Measurements from ENCODE around the gene KIF5C. TPM values are rescaled to one million over a fixed set of nuclear protein-coding genes. Genes with fewer than 3 reads are reported as not detected.

Gene KIF5C
- polyA plus RNA-seq, 1 donor (not counting 4 experiments of a cell fraction or from before 2014, with no cell fraction given), result 0.03 TPM

- H3K4me1 ChIP-seq (ENCODE audit: control insufficient read depth, extremely low read depth, insufficient read depth, low read length), result no peaks in the 10 kb centered on the region
- FAIRE-seq (no peak), DNase-seq (ENCODE audit: low read depth, low spot score) (no peak)
- H3K27ac ChIP-seq (ENCODE audit: control insufficient read depth, insufficient read depth, low read length), result no peak overlapping the region
- no peaks in the 10 kb centered on the region for H4K20me1 ChIP-seq (ENCODE audit: control insufficient read depth, extremely low read depth, insufficient read depth, low read length)
- no peak for TF ChIP-seq EZH2 (IDR thresholded peaks at IDR 0.05; ENCODE audit: low read length)
- TF ChIP-seq CTCF (optimal IDR thresholded peaks at IDR 0.05 in 1 of 3, IDR thresholded peaks at IDR 0.05 in 1 of 3, conservative IDR thresholded peaks at IDR 0.05 in 1 of 3; ENCODE audit: extremely low read depth in 1 of 3, insufficient read depth in 2 of 3, low read length in 3 of 3), result no peak
- H3K9me1 ChIP-seq (ENCODE audit: control insufficient read depth, extremely low read depth, insufficient read depth, low read length), result no peaks in the 10 kb centered on the region
- no peaks in the 10 kb centered on the region for H3K9me3 ChIP-seq (ENCODE audit: control insufficient read depth, low read depth, low read length)
- no peaks in the 10 kb centered on the region for H3K27me3 ChIP-seq (ENCODE audit: control insufficient read depth, extremely low read depth, insufficient read depth, low read length)
- H2AFZ ChIP-seq (ENCODE audit: control insufficient read depth, low read length), result no peak overlapping the region
- no peaks in the 10 kb centered on the region for H3K79me2 ChIP-seq (ENCODE audit: control insufficient read depth, insufficient read depth, low read length)
- no peak overlapping the region for H3K4me2 ChIP-seq (ENCODE audit: control insufficient read depth, extremely low read depth, insufficient read depth, low read depth, low read length)
- H3K4me3 ChIP-seq (ENCODE audit: control insufficient read depth in 2 of 3, extremely low read depth in 1 of 3, insufficient read depth in 2 of 3, low read depth in 1 of 3, low read length in 3 of 3), result no peak overlapping the region
- no peak overlapping the region for H3K9ac ChIP-seq (ENCODE audit: control insufficient read depth, extremely low read depth, insufficient read depth, low read length)
- H3K36me3 ChIP-seq (ENCODE audit: control insufficient read depth in 2 of 2, extremely low read depth in 1 of 2, insufficient read depth in 2 of 2, low read length in 2 of 2), result no peaks in the 10 kb centered on the region
- dilution Hi-C loops (cut with MboI; ENCODE audit: extremely low pct_ligation_motif_present, low sequenced_read_pairs), result no loop called here
Observed at GRCh38 chr2:148990968-148991367, 115.9 kb downstream of the KIF5C start.

- dilution Hi-C loops (cut with MboI; ENCODE audit: extremely low pct_ligation_motif_present, low sequenced_read_pairs), result no loop called here
- Histone ChIP-seq H3K4me3 (ENCODE audit: control insufficient read depth in 2 of 3, extremely low read depth in 1 of 3, insufficient read depth in 2 of 3, low read depth in 1 of 3, low read length in 3 of 3) (no peak overlapping the region), H3K36me3 (ENCODE audit: control insufficient read depth in 2 of 2, extremely low read depth in 1 of 2, insufficient read depth in 2 of 2, low read length in 2 of 2) (no peaks in the 10 kb centered on the region), H3K4me1 (ENCODE audit: control insufficient read depth, extremely low read depth, insufficient read depth, low read length) (no peaks in the 10 kb centered on the region), H3K4me2 (ENCODE audit: control insufficient read depth, extremely low read depth, insufficient read depth, low read depth, low read length) (no peak overlapping the region), H3K9ac (ENCODE audit: control insufficient read depth, extremely low read depth, insufficient read depth, low read length) (no peak overlapping the region), H4K20me1 (ENCODE audit: control insufficient read depth, extremely low read depth, insufficient read depth, low read length) (no peaks in the 10 kb centered on the region), H3K9me3 (ENCODE audit: control insufficient read depth, low read depth, low read length) (no peaks in the 10 kb centered on the region), H3K27ac (ENCODE audit: control insufficient read depth, insufficient read depth, low read length) (no peak overlapping the region), H3K27me3 (ENCODE audit: control insufficient read depth, extremely low read depth, insufficient read depth, low read length) (peaks cover 2% of the 10 kb centered on the region), H3K9me1 (ENCODE audit: control insufficient read depth, extremely low read depth, insufficient read depth, low read length) (no peaks in the 10 kb centered on the region), H2AFZ (ENCODE audit: control insufficient read depth, low read length) (no peak overlapping the region), H3K79me2 (ENCODE audit: control insufficient read depth, insufficient read depth, low read length) (no peaks in the 10 kb centered on the region)
- DNase-seq (ENCODE audit: low read depth, low spot score) (no peak), FAIRE-seq (no peak)
- TF ChIP-seq CTCF (optimal IDR thresholded peaks at IDR 0.05 in 1 of 3, IDR thresholded peaks at IDR 0.05 in 1 of 3, conservative IDR thresholded peaks at IDR 0.05 in 1 of 3; ENCODE audit: extremely low read depth in 1 of 3, insufficient read depth in 2 of 3, low read length in 3 of 3) (no peak), EZH2 (IDR thresholded peaks at IDR 0.05; ENCODE audit: low read length) (no peak)
Observed at GRCh38 chr2:148992448-148992847, 117.4 kb downstream of the KIF5C start.
